OCI-LY7 (cell line): ENCODE measurements around the gene CDC42SE1.

Experiments used
- EZH2phosphoT487 ChIP-seq: fragments of 200-600 bp; sonication (generic); IDR thresholded peaks from 2 replicates; pipeline ENCODE4 v1.6.1; 2018; ENCODE audit warnings: low read depth, borderline replicate concordance, mild to moderate bottlenecking, mixed run types, antibody characterized with exemption, low read length, moderate library complexity, mixed read lengths
- TF ChIP-seq, protein P1 (sequence below): fragments of 200-600 bp; sonication (generic); conservative IDR thresholded peaks from 2 replicates; pipeline ENCODE4 v1.5.1; 2014; ENCODE audit warnings: mild to moderate bottlenecking, antibody characterized with exemption, low read length, moderate library complexity, mixed read lengths

DNA sequence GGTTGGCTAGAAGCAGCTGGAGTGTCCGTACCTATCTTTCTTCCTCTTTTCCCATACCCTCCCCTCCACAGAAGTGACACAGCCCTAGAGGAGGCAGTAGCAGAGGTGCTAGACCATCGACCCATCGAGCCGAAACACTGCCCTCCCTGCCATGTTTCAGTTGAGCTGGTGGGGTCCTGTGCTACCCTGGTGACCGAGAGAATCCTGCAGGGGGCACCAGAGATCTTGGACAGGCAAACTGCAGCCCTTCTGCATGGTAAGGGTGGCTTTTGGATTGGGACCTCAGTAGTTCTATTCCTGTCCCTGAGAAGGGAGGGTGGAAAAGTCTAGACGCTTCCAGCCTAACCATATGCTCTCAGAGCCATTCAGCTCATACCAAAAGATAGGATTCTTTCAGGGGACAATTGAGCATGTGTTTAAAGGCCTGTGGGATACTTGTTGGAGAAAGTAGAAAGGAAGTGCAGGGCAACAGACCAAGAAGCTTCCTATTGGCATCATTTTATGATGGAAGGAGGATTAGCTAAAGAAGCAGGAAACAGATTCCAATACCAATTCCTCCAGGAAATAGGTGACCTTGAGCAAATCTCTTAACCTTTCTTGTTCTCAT, 34.8 kb downstream of the CDC42SE1 start:
- TF ChIP-seq, protein P1, sequence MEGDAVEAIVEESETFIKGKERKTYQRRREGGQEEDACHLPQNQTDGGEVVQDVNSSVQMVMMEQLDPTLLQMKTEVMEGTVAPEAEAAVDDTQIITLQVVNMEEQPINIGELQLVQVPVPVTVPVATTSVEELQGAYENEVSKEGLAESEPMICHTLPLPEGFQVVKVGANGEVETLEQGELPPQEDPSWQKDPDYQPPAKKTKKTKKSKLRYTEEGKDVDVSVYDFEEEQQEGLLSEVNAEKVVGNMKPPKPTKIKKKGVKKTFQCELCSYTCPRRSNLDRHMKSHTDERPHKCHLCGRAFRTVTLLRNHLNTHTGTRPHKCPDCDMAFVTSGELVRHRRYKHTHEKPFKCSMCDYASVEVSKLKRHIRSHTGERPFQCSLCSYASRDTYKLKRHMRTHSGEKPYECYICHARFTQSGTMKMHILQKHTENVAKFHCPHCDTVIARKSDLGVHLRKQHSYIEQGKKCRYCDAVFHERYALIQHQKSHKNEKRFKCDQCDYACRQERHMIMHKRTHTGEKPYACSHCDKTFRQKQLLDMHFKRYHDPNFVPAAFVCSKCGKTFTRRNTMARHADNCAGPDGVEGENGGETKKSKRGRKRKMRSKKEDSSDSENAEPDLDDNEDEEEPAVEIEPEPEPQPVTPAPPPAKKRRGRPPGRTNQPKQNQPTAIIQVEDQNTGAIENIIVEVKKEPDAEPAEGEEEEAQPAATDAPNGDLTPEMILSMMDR = peak; percentile 87
- TF ChIP-seq EZH2phosphoT487 = no peak
